Keratinocyte (primary cell): Measurements from ENCODE around the gene CASZ1. TPM values are rescaled to one million over a fixed set of nuclear protein-coding genes. Genes with fewer than 3 reads are reported as not detected.

ENCODE experiments used
- DNase-seq: peaks from one replicate; pipeline ENCODE4 v3.0.0-alpha.2; 2011; ENCODE audit warnings: low read depth, missing footprints, low spot score
- FAIRE-seq: peaks from 2 replicates; lab custom pipeline; 2011; peaks lifted over from hg19 to GRCh38; lab: Jason Lieb, UNC
- H2AFZ ChIP-seq: 2 replicates; pipeline ENCODE4 v1.6.0; 2012; ENCODE audit warnings: low read length, control low read depth, inconsistent platforms; ENCODE audit not compliant: control insufficient read depth
- H3K27ac ChIP-seq: 2 replicates; pipeline ENCODE4 v1.5.1; 2011; ENCODE audit warnings: low read length; ENCODE audit not compliant: control insufficient read depth, insufficient read depth
- H3K27me3 ChIP-seq: 3 replicates; pipeline ENCODE4 v1.6.0; 2011; ENCODE audit warnings: low read length; ENCODE audit not compliant: control insufficient read depth, insufficient read depth; ENCODE audit errors: extremely low read depth
- H3K36me3 ChIP-seq, 2 experiments: 2 replicates in 1 of 2; 3 replicates in 1 of 2; pipeline ENCODE4 v1.5.1; 2011; ENCODE audit warnings: low read length in 2 of 2, mild to moderate bottlenecking in 1 of 2; ENCODE audit not compliant: control insufficient read depth in 2 of 2, insufficient read depth in 2 of 2; ENCODE audit errors: extremely low read depth in 1 of 2
- H3K4me1 ChIP-seq: 3 replicates; pipeline ENCODE4 v1.5.1; 2011; ENCODE audit warnings: low read length; ENCODE audit not compliant: control insufficient read depth, insufficient read depth; ENCODE audit errors: extremely low read depth
- H3K4me2 ChIP-seq: 3 replicates; pipeline ENCODE4 v1.6.0; 2011; ENCODE audit warnings: low read depth, low read length; ENCODE audit not compliant: control insufficient read depth, insufficient read depth; ENCODE audit errors: extremely low read depth
- H3K4me3 ChIP-seq, 3 experiments: fragments of 200-600 bp in 1 of 3; sonication (generic) in 1 of 3; 2 replicates in 2 of 3; 3 replicates in 1 of 3; pipeline ENCODE4 v1.5.1; 2011 to 2016; ENCODE audit warnings: low read length in 3 of 3, mild to moderate bottlenecking in 3 of 3, control low read depth in 2 of 3, inconsistent platforms in 1 of 3, low read depth in 1 of 3, mixed read lengths in 1 of 3, mixed run types in 1 of 3, moderate library complexity in 1 of 3; ENCODE audit not compliant: control insufficient read depth in 2 of 3, insufficient read depth in 2 of 3; ENCODE audit errors: extremely low read depth in 1 of 3
- H3K79me2 ChIP-seq: 2 replicates; pipeline ENCODE4 v1.6.0; 2012; ENCODE audit warnings: low read length; ENCODE audit not compliant: control insufficient read depth, insufficient read depth
- H3K9ac ChIP-seq: 3 replicates; pipeline ENCODE4 v1.6.0; 2011; ENCODE audit warnings: low read length; ENCODE audit not compliant: control insufficient read depth, insufficient read depth; ENCODE audit errors: extremely low read depth
- H3K9me1 ChIP-seq: 3 replicates; pipeline ENCODE4 v1.6.0; 2011; ENCODE audit warnings: low read length; ENCODE audit not compliant: control insufficient read depth, insufficient read depth; ENCODE audit errors: extremely low read depth
- H3K9me3 ChIP-seq: 2 replicates; pipeline ENCODE4 v1.5.1; 2012; ENCODE audit warnings: low read depth, low read length; ENCODE audit not compliant: control insufficient read depth
- H4K20me1 ChIP-seq: 3 replicates; pipeline ENCODE4 v1.6.0; 2011; ENCODE audit warnings: low read length; ENCODE audit not compliant: control insufficient read depth, insufficient read depth; ENCODE audit errors: extremely low read depth
- CTCF ChIP-seq, 3 experiments: IDR thresholded peaks in 1 of 3; conservative IDR thresholded peaks in 1 of 3; optimal IDR thresholded peaks in 1 of 3; 2 replicates in 2 of 3; 3 replicates in 1 of 3; pipeline versions ENCODE3 to v1.5.1; 2011; ENCODE audit warnings: low read length in 3 of 3, mild to moderate bottlenecking in 3 of 3, moderate library complexity in 2 of 3, control low read depth in 1 of 3, inconsistent platforms in 1 of 3; ENCODE audit not compliant: insufficient read depth in 2 of 3; ENCODE audit errors: extremely low read depth in 1 of 3
- EZH2 ChIP-seq: IDR thresholded peaks from one replicate; pipeline ENCODE4 v1.6.1; 2012; ENCODE audit warnings: inconsistent platforms, mild to moderate bottlenecking, low read length, moderate library complexity
- dilution Hi-C: fragments of 300-500 bp; cut with MboI; formaldehyde crosslinking; loops from one replicate; pipeline ENCODE4 v1.7.0; 2020; ENCODE audit warnings: low sequenced_read_pairs; ENCODE audit not compliant: extremely low pct_ligation_motif_present
- polyA plus RNA-seq, 5 experiments: library from polyadenylated mRNA; depleted of rRNA in 3 of 5; stranded (reverse) in 3 of 5; stranded (forward) in 1 of 5; unstranded in 1 of 5; fragments of >200 nt; gene quantifications; 1 replicate in 1 of 5; 2 replicates in 3 of 5; 3 replicates in 1 of 5; pipeline versions ENCODE4 v1.2.1 to v1.2.3, GENCODE V29; 2011 to 2012; ENCODE audit warnings: missing spikeins in 2 of 5, low read depth in 1 of 5, low replicate concordance in 1 of 5

Gene CASZ1
- polyA plus RNA-seq, 1 donor (not counting 4 experiments of a cell fraction or from before 2014, with no cell fraction given) = 2.8 TPM

GRCh38 chr1:10724052-10724494, 72.4 kb downstream of the CASZ1 start:
- TF ChIP-seq CTCF (optimal IDR thresholded peaks at IDR 0.05 in 1 of 3, IDR thresholded peaks at IDR 0.05 in 1 of 3, conservative IDR thresholded peaks at IDR 0.05 in 1 of 3; ENCODE audit: extremely low read depth in 1 of 3, insufficient read depth in 2 of 3, low read length in 3 of 3) = no peak
- TF ChIP-seq EZH2 = no peak

GRCh38 chr1:10723317-10723716, 73.1 kb downstream of the CASZ1 start:
- Histone ChIP-seq H3K27ac (no peak overlapping the region), H2AFZ (no peak overlapping the region), H3K4me1 (peaks cover 37% of the 10 kb centered on the region)

More at GRCh38 chr1:10724052-10724494, 72.4 kb downstream of the CASZ1 start:
- Histone ChIP-seq H3K9me1 (no peaks in the 10 kb centered on the region), H3K36me3 (peaks cover 0 to 3% of the 10 kb centered on the region in 2 experiments), H3K4me2 (peak overlapping the region; percentile 9), H4K20me1 (no peaks in the 10 kb centered on the region), H3K79me2 (no peaks in the 10 kb centered on the region), H3K27ac (no peak overlapping the region), H3K9me3 (no peaks in the 10 kb centered on the region), H3K9ac (no peak overlapping the region), H2AFZ (no peak overlapping the region), H3K4me3 (no peak overlapping the region), H3K4me1 (peaks cover 37% of the 10 kb centered on the region), H3K27me3 (no peaks in the 10 kb centered on the region)
- DNase-seq (no peak), FAIRE-seq (no peak)
- dilution Hi-C loops = no loop called here

More at GRCh38 chr1:10723317-10723716, 73.1 kb downstream of the CASZ1 start:
- FAIRE-seq (no peak), DNase-seq (no peak)
- H3K9me1 ChIP-seq = no peaks in the 10 kb centered on the region
- H3K79me2 ChIP-seq = no peaks in the 10 kb centered on the region
- H3K4me2 ChIP-seq = no peak overlapping the region
- no peaks in the 10 kb centered on the region for H3K27me3 ChIP-seq
- H3K36me3 ChIP-seq = peaks cover 0 to 3% of the 10 kb centered on the region in 2 experiments
- H3K9ac ChIP-seq = no peak overlapping the region
- H3K4me3 ChIP-seq = no peak overlapping the region
- TF ChIP-seq CTCF (optimal IDR thresholded peaks at IDR 0.05 in 1 of 3, IDR thresholded peaks at IDR 0.05 in 1 of 3, conservative IDR thresholded peaks at IDR 0.05 in 1 of 3; ENCODE audit: extremely low read depth in 1 of 3, insufficient read depth in 2 of 3, low read length in 3 of 3) (no peak), EZH2 (no peak)
- H4K20me1 ChIP-seq = no peaks in the 10 kb centered on the region
- no peaks in the 10 kb centered on the region for H3K9me3 ChIP-seq
- dilution Hi-C loops = no loop called here
